ENCODE results near the gene LRRTM4. TPM values are rescaled to one million over a fixed set of nuclear protein-coding genes. Genes with fewer than 3 reads are reported as not detected.
A peak's percentile ranks its signal among the peaks of the same experiment; 100 is the strongest.

The LRRTM4 gene
- total RNA-seq, 2 donors from 2014 or later, result 0.24 TPM; not detected in 1

DNA sequence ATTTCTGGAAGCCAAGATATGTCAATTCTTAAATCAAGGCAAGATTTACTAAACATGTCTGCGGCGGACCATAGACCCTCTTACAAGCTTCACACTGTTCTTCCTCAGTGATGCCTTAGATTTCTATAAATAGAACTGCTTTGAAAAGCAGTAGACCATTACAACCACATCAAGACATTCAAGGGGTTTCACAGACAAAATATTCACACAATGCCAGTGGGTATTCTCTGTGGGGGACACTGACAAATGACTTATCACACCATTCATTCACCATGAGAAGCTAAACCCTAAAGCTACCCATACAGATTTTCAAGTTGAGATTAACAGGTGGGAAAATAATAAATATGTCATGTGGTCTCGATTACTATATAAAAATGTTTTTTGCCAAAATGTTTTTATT is 15.9 kb upstream of the LRRTM4 start:
- TF ChIP-seq, protein P1, sequence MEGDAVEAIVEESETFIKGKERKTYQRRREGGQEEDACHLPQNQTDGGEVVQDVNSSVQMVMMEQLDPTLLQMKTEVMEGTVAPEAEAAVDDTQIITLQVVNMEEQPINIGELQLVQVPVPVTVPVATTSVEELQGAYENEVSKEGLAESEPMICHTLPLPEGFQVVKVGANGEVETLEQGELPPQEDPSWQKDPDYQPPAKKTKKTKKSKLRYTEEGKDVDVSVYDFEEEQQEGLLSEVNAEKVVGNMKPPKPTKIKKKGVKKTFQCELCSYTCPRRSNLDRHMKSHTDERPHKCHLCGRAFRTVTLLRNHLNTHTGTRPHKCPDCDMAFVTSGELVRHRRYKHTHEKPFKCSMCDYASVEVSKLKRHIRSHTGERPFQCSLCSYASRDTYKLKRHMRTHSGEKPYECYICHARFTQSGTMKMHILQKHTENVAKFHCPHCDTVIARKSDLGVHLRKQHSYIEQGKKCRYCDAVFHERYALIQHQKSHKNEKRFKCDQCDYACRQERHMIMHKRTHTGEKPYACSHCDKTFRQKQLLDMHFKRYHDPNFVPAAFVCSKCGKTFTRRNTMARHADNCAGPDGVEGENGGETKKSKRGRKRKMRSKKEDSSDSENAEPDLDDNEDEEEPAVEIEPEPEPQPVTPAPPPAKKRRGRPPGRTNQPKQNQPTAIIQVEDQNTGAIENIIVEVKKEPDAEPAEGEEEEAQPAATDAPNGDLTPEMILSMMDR (IDR thresholded peaks at IDR 0.05), result no peak
- DNase-seq (ENCODE audit: low spot score), result no peak
- Histone ChIP-seq H3K27ac (no peak overlapping the region), H3K27me3 (no peaks in the 10 kb centered on the region), H3K4me3 (no peak overlapping the region), H3K9me3 (peaks cover 0 to 13% of the 10 kb centered on the region in 2 donors), H3K4me1 (no peaks in the 10 kb centered on the region), H3K36me3 (no peaks in the 10 kb centered on the region)

DNA sequence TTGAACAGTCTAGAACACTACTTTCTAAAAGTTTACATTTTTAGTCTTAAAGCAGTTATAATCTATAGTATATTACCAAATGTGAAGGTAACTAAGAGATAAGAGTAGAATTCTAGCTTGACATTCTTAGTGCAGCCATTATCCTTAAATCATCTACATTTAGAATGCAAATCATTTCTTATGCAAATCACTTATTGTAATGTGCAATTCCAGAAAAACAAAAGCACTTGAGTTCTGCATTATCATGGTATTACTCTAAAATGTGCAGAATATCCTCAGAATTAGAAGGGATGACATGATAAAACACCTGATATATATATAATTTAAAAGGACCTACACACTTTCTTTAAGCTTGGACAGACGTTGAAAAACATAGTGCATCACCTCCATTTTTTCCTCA is 712 bp upstream of the LRRTM4 start:
- Histone ChIP-seq H3K27me3 (no peaks in the 10 kb centered on the region), H3K36me3 (no peaks in the 10 kb centered on the region), H3K27ac (no peak overlapping the region), H3K4me3 (no peak overlapping the region), H3K9me3 (no peaks in the 10 kb centered on the region), H3K4me1 (no peaks in the 10 kb centered on the region)
- DNase-seq (ENCODE audit: low spot score), result no peak
- TF ChIP-seq, protein P1 (IDR thresholded peaks at IDR 0.05), result no peak

DNA sequence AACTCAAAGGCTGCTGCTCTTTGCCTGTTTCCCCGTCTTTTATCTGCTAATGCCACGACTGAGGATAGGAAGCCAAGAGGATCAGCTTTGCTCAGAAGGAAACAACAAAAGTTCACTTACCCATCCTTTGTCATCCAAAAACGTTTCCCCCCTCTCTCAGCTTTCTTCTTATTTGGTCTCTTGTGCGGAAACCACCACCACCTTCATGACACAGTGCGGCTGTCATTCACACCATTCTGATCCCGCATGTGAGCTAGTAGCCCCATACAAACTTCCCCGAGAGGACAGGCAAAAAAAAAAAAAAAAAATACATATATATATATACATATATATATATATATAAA is 656 bp downstream of the LRRTM4 start:
- TF ChIP-seq, protein P1 (IDR thresholded peaks at IDR 0.05), result no peak
- no peaks in the 10 kb centered on the region for H3K9me3 ChIP-seq
- H3K36me3 ChIP-seq, result no peaks in the 10 kb centered on the region
- no peaks in the 10 kb centered on the region for H3K27me3 ChIP-seq
- no peak for DNase-seq (ENCODE audit: low spot score)
- H3K4me1 ChIP-seq, result no peaks in the 10 kb centered on the region
- no peak overlapping the region for H3K27ac ChIP-seq
- peak overlapping the region in 1 of 2 donors; percentile 3 for H3K4me3 ChIP-seq

DNA sequence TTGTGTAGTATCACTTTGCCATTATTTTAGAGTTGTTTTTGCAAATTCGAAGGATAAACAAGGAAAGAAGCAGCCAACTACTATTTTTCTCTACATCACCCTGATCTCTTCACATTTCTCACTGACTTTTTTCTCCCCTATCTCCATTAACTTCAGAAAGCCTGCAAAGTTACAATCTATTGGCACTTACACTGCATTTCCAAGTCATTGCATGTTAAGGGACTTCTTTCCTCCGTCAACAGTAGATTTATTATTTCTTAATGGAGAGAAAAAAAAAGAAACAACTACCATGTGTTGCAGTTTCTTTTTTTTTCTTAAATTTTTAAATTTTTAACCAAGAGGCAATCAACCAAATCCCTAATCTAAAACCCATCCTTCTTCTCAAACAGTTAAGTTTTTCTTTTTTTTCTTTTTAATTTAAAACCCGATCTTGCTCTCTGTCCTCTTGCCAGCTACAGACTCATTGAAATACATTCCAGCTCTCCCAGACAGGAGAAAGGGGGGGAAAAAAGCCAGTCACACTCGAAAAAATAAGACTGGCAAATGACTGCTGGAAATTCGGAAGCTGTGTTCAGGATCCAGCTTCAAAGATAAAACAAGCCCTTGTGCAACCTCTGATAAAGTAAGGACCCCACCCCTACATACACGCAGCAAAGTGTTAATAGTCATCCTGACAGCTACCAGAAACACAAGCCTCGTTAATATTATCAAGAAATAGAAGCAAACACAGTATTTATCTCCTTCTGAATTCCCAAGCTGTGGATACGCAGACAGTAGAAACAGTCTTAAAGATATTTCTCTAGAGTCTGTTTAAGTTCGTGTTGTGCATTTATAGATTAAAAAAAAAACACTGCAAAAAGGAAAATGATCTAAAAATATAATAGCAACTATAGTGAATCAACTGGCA is 1.3 kb downstream of the LRRTM4 start:
- Histone ChIP-seq H3K27ac (no peak overlapping the region), H3K27me3 (no peaks in the 10 kb centered on the region), H3K4me1 (no peaks in the 10 kb centered on the region), H3K4me3 (peak overlapping the region in 1 of 2 donors; percentile 3), H3K9me3 (no peaks in the 10 kb centered on the region), H3K36me3 (no peaks in the 10 kb centered on the region)
- no peak for DNase-seq (ENCODE audit: low spot score)
- TF ChIP-seq, protein P1 (IDR thresholded peaks at IDR 0.05), result no peak

DNA sequence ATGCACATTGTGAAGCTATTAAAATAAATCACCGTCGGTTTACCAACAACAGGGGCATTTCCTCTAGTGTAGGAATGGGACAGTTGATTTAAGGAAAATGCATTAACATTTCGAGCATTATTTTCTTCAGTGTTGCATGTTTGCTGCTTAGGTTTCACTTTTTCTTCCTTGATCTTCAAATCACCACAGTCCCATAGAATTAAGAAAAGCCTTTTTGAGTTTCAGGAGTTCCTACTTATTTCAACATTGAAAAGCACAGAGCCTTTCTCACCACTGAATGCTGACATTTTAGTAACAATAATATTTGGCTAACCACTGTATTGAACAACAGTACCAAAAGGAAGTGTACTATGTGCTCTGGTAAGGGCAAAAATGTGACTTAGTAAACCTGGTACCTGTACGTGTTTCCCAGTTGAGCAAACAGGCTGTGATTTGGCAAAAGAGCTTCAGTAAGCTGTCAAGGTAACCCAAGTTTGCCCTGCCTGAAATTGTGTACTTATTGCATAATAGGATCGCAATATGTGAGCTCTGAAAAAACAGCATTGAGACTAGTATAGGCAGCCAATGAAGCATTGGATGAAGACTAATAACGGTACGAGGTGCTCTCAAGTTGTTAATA is 2.2 kb downstream of the LRRTM4 start:
- no peaks in the 10 kb centered on the region for H3K27me3 ChIP-seq
- no peak overlapping the region for H3K4me3 ChIP-seq
- H3K4me1 ChIP-seq, result no peaks in the 10 kb centered on the region
- TF ChIP-seq, protein P1 (IDR thresholded peaks at IDR 0.05), result no peak
- no peak for DNase-seq (ENCODE audit: low spot score)
- H3K9me3 ChIP-seq, result no peaks in the 10 kb centered on the region
- no peaks in the 10 kb centered on the region for H3K36me3 ChIP-seq
- H3K27ac ChIP-seq, result no peak overlapping the region

Measured in right atrium auricular region (tissue), 2 donors.